ENCODE results near the gene KRT1. TPM values are rescaled to one million over a fixed set of nuclear protein-coding genes. Genes with fewer than 3 reads are reported as not detected.

Gene KRT1
- total and polyA plus RNA-seq, 2 donors (not counting 1 experiment from before 2014, with no cell fraction given), result not detected

DNA sequence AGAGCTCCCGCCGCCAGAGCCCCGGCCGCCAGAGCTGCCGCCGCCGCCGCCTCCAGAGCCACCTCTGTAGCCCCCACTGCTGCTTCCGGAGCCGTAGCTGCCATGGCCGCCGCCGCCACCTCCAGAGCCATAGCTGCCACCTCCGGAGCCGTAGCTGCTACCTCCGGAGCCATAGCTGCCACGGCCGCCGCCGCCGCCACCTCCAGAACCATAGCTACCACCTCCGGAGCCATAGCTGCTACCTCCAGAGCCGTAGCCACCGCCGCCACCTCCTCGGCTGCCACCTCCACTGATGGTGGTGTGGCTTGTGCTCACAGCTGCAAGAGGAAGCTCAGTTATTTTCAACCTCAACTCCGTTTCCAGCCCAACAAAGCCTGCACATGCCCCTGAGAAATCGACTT is 4.9 kb downstream of the KRT1 start:
- ChIA-PET POLR2A (no interaction called here), CTCF (no interaction called here)
- H3K27ac Mint-ChIP-seq, result no peak overlapping the region
- Histone ChIP-seq H3K27me3 (replicated peaks in 1 of 4; ENCODE audit: control extremely low read depth in 1 of 4, control insufficient read depth in 3 of 4, insufficient read depth in 4 of 4, low read length in 3 of 4) (no peaks in the 10 kb centered on the region), H3K4me2 (replicated peaks; ENCODE audit: low read depth, low read length, poor library complexity, severe bottlenecking) (no peak overlapping the region), H3K9ac (ENCODE audit: low read length) (no peak overlapping the region), H3K79me2 (ENCODE audit: control insufficient read depth, insufficient read depth, low read length) (no peaks in the 10 kb centered on the region), H3K27ac (ENCODE audit: low read length in 2 of 2) (no peak overlapping the region), H3K4me3 (ENCODE audit: control extremely low read depth in 1 of 5, extremely low read depth in 1 of 5, insufficient read depth in 1 of 5, low read depth in 2 of 5, low read length in 4 of 5) (no peak overlapping the region), H3K4me1 (ENCODE audit: control insufficient read depth in 2 of 2, insufficient read depth in 2 of 2, low read length in 2 of 2) (no peaks in the 10 kb centered on the region), H4K20me1 (ENCODE audit: control insufficient read depth, insufficient read depth, low read length, poor library complexity, severe bottlenecking) (no peaks in the 10 kb centered on the region), H3K9me3 (ENCODE audit: control extremely low read depth in 1 of 3, control insufficient read depth in 2 of 3, insufficient read depth in 1 of 3, low read length in 2 of 3) (no peaks in the 10 kb centered on the region), H2AFZ (ENCODE audit: insufficient read depth, low read depth, low read length, poor library complexity, severe bottlenecking) (no peak overlapping the region), H3K36me3 (replicated peaks in 1 of 2; ENCODE audit: control extremely low read depth in 1 of 2, control insufficient read depth in 1 of 2, extremely low read depth in 1 of 2, insufficient read depth in 2 of 2, low read length in 1 of 2) (no peaks in the 10 kb centered on the region)
- no peak overlapping the region for H3K4me3 Mint-ChIP-seq
- WGBS (ENCODE audit: insufficient coverage), result 91% methylated on average over 24 of the region's 28 CpGs
- H3K4me1 Mint-ChIP-seq, result no peaks in the 10 kb centered on the region
- intact Hi-C loops (cut with micrococcal nuclease), result no loop called here
- DNase-seq (no peak), ATAC-seq (ENCODE audit: low read depth) (no peak)
- H3K27me3 Mint-ChIP-seq, result peaks cover 20% of the 10 kb centered on the region
- no peaks in the 10 kb centered on the region for H3K9me3 Mint-ChIP-seq (ENCODE audit: insufficient read depth)
- TF ChIP-seq EZH2 (IDR thresholded peaks at IDR 0.05; ENCODE audit: borderline replicate concordance, insufficient read depth, low read depth, low read length, poor library complexity, severe bottlenecking) (no peak), CTCF (IDR thresholded peaks at IDR 0.05) (no peak)

DNA sequence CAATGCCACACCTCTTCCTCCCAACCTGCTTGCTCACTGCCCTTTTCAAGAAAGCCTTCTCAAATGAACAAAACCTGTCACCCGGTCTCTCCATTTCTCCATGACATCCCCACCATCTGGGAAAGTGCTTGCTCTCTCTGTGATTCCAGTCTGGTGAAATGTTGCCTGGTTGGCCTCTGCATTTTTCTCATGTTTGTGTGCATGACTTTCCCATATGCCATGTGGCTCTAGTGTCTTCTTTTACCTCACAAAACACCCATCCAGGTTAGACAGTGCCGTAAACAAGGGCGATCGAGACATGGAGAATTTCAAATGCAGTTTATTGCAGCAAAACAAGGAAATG is 5.8 kb downstream of the KRT1 start:
- H3K27ac Mint-ChIP-seq, result no peak overlapping the region
- Histone ChIP-seq H3K36me3 (replicated peaks in 1 of 2; ENCODE audit: control extremely low read depth in 1 of 2, control insufficient read depth in 1 of 2, extremely low read depth in 1 of 2, insufficient read depth in 2 of 2, low read length in 1 of 2) (no peaks in the 10 kb centered on the region), H3K79me2 (ENCODE audit: control insufficient read depth, insufficient read depth, low read length) (no peaks in the 10 kb centered on the region), H2AFZ (ENCODE audit: insufficient read depth, low read depth, low read length, poor library complexity, severe bottlenecking) (no peak overlapping the region), H3K27ac (ENCODE audit: low read length in 2 of 2) (no peak overlapping the region), H3K4me3 (ENCODE audit: control extremely low read depth in 1 of 5, extremely low read depth in 1 of 5, insufficient read depth in 1 of 5, low read depth in 2 of 5, low read length in 4 of 5) (no peak overlapping the region), H4K20me1 (ENCODE audit: control insufficient read depth, insufficient read depth, low read length, poor library complexity, severe bottlenecking) (no peaks in the 10 kb centered on the region), H3K9ac (ENCODE audit: low read length) (no peak overlapping the region), H3K27me3 (replicated peaks in 1 of 4; ENCODE audit: control extremely low read depth in 1 of 4, control insufficient read depth in 3 of 4, insufficient read depth in 4 of 4, low read length in 3 of 4) (no peaks in the 10 kb centered on the region), H3K4me2 (replicated peaks; ENCODE audit: low read depth, low read length, poor library complexity, severe bottlenecking) (no peak overlapping the region), H3K4me1 (ENCODE audit: control insufficient read depth in 2 of 2, insufficient read depth in 2 of 2, low read length in 2 of 2) (no peaks in the 10 kb centered on the region), H3K9me3 (ENCODE audit: control extremely low read depth in 1 of 3, control insufficient read depth in 2 of 3, insufficient read depth in 1 of 3, low read length in 2 of 3) (no peaks in the 10 kb centered on the region)
- ATAC-seq (ENCODE audit: low read depth), result no peak
- H3K4me3 Mint-ChIP-seq, result no peak overlapping the region
- no peaks in the 10 kb centered on the region for H3K9me3 Mint-ChIP-seq (ENCODE audit: insufficient read depth)
- H3K27me3 Mint-ChIP-seq, result peaks cover 21% of the 10 kb centered on the region
- no peaks in the 10 kb centered on the region for H3K4me1 Mint-ChIP-seq
- WGBS (ENCODE audit: insufficient coverage), result 100% methylated on average over 3 of the region's 4 CpGs
- ChIA-PET CTCF (no interaction called here), POLR2A (no interaction called here)
- DNase-seq, result no peak
- TF ChIP-seq CTCF (IDR thresholded peaks at IDR 0.05) (no peak), EZH2 (IDR thresholded peaks at IDR 0.05; ENCODE audit: borderline replicate concordance, insufficient read depth, low read depth, low read length, poor library complexity, severe bottlenecking) (no peak)
- intact Hi-C loops (cut with micrococcal nuclease), result no loop called here
